NCI-H2171 (cell line): Measurements from ENCODE around the gene SYT3.
"Not testable (repeated sequence)": the region's sequence is repeated elsewhere in the genome, so short reads cannot be mapped to it uniquely, and the experiment has no call there.

Experiments used
- DNase-seq: peaks from one replicate; lab custom pipeline; 2025; lab: John Stamatoyannopoulos, UW

Gene SYT3

DNA sequence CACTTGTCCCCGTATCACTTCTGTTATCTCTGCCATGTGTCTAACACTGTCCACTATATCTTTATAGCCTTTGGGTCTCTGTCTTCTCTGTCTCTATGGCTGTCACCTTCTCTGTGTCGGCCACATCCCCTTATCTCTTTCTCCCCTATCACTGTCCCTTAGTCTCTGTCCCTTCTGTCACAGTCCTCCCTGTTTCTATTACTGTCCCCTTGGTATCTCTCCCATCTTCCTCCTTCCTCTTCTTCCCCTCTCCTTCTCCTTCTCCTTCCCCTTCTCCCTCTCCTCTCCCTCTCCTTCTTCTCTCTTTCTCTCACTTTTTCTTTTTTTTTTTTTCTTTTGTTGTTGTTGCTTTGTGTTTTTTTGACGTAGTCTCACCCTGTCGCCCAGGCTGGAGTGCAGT, 36.7 kb downstream of the SYT3 start:
- no peak for DNase-seq

DNA sequence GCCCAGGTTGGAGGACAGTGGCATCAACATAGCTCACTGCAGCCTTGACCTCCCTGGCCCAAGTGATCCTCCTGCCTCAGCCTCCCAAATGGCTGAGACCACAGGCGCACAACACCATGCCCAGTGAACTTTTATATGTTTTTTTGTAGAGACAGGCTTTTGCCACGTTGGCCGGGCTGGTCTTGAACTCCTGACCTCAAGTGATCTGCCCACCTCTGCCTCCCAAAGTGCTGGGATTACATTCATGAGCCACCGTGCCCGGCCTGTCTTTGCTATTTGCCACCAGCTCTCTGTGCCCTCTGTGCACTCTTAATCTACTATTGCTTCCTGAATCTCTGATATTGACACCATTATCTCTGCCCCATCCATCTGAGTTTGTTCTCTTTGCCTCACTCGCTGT, 37.2 kb downstream of the SYT3 start:
- DNase-seq = no peak

DNA sequence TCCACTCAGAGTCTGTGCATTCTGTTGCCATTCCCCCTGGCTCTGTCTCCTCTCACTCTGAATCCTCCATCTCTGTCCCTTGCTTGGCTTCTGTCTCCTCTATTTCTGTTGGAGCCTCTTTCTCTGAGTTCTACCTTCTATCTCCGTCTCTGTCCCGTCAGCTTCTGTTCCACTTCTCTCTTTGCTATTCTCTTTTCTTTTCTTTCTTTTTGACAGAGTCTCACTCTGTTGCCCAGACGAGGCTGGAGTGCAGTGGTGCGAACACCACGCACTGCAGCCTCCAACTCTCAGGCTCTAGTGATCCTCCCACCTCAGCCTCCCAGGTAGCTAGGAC, 37.6 kb downstream of the SYT3 start:
- no peak for DNase-seq

DNA sequence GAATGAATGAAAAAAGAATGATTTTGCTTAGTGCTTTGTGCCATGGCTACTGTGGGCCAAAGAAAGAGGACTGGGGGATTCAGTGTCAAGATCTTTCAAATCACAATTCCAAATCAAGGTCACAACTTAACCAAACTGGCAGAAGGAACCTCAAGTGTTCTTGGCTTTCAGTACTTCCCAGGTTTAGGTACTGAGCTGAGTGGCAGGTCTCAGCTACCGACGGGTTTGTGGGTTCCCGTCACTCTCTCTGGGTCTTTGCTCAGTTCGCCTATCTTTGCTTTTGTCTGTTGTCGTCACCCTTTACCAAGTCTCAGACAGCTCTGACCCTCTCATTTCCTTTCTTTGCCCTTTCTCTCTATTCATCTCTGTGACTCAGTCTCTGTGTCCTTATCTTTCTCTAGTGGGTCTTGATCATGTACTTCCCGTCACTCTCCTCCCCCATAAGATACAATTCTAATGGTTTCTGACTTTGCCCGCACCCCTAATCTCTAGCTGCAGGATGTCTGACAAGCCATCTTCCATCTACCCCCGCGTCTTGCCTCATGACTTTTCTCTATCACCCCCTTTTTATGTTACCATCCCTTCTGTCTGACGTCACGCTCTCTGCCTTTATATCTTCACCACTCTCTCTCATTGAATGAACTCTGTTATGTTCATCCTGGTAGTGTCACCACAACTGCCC, 38.1 kb downstream of the SYT3 start:
- DNase-seq = no peak

DNA sequence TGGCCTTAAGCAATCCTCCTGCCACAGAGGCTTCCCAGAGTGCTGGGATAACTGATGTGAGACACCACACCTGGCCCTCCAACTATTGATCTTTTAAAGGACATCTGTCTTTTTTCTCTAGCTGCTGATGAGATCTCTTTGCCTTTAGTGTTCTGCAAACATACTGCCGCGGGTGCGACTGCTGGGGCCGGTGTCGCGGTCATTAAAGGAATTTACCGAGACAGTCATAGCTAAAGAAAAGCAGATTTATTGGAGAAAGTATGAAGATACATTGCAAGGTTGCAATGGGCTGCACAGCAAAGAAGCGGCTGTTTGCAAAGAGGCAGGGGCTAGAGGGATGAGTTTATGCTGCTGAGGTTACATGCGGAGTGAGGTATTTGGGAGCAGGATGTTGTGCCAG, 40.3 kb downstream of the SYT3 start:
- no peak for DNase-seq

DNA sequence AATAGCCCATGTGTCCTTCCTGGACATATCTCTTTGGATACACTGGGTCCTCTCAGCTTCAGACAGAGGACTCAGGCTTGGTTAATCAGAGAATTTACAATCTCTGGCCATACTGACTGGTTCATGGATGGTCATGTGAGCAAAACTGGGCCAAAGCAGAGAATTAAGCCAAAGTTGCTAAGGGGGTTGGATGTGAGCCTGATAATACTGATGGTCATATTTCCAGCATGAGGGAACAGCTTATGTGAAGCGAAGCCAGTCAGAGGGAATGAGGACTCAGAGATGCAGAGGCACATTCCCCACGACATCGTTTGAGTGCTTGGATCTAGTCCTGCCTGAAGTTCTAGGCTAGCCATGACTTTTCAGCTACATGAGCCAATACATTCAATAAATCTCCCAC, 49.5 kb downstream of the SYT3 start:
- no peak for DNase-seq

DNA sequence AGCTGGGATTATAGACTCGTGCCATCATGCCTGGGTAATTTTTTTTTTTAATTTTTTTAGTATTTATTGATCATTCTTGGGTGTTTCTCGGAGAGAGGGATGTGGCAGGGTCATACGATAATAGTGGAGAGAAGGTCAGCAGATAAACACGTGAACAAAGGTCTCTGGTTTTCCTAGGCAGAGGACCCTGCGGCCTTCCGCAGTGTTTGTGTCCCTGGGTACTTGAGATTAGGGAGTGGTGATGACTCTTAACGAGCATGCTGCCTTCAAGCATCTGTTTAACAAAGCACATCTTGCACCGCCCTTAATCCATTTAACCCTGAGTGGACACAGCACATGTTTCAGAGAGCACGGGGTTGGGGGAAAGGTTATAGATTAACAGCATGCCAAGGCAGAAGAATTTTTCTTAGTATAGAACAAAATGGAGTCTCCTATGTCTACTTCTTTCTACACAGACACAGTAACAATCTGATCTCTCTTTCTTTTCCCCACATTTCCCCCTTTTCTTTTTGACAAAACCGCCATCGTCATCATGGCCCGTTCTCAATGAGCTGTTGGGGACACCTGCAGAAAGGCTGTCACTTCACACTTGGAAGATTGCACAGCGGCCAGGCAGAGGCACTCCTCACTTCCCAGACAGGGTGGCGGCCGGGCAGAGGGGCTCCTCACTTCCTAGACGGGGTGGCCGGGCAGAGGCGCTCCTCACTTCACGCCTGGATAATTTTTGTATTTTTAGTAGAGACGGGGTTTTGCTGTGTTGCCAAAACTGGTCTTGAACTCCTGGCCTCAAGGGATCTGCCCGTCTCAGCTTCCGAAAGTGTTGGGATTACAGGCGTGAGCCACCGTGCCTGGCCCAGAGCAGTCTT, 57.7 kb downstream of the SYT3 start:
- DNase-seq = not testable (repeated sequence)

DNA sequence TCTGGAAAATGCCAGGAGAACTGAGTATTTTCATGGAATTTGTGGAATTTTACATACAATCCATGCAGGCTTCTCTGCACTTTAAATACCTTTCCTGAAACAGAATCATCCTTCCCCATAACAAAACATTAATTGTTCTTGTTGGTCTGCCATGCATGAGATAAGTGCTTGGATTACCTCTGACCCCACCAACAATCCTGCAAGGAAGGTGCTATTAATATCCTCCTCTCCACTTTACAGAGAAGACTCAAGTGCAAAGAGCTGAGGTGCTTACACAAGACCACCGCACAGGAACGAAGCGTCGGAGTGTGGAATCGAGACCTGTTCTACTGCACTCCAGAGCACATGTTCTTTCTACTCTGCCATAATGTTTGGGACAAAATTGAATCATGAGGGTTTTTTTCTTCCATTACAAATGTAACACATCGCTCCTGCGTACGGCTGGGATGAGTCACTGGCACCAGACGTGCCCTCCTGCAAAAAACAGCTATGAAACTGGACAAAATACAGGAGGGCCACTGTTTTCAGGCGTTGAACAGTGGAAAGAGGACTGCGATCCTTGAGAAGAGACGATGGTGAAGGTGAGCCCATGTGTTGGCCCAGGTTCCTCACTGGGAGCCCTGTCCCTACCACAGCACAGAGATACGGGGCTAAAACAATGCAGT, 58.6 kb downstream of the SYT3 start:
- no peak for DNase-seq

DNA sequence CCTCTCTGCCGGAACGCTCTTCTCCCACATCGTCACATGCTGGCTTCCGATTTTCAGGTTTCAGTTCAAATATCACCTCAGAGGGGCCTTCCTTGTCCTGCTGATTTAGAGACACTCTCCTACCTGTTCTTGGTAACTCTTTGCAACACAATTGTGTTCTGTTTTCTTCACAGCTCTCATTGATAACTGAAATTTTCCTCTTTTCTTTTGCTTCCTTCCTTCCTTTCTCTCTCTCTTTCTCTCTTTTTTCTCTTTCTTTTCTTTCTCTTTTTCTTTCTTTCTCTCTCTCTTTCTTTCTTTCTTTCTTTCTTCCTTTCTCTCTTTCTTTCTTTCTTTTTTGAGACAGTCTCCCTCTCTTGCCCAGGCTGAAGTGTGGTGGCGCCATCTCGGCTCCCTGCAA, 59.4 kb downstream of the SYT3 start:
- no peak for DNase-seq

DNA sequence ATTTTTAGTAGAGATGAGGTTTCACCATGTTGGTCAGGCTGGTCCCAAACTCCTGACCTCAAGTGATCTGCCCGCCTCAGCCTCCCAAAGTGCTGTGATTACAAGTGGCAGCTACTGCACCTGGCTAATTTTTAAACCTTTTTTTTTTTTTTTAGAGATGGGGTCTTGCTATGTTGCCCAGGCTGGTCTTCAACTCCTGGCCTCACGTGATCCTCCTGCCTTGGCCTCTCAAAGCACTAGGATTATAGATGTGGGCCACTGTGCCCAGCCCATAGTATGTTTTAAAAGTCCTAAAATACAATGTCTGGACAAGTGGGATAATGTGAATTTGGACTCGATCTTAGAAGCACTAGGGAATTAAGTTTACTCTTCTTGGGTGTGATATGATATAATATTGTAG, 62.9 kb downstream of the SYT3 start:
- DNase-seq = not testable (repeated sequence)

DNA sequence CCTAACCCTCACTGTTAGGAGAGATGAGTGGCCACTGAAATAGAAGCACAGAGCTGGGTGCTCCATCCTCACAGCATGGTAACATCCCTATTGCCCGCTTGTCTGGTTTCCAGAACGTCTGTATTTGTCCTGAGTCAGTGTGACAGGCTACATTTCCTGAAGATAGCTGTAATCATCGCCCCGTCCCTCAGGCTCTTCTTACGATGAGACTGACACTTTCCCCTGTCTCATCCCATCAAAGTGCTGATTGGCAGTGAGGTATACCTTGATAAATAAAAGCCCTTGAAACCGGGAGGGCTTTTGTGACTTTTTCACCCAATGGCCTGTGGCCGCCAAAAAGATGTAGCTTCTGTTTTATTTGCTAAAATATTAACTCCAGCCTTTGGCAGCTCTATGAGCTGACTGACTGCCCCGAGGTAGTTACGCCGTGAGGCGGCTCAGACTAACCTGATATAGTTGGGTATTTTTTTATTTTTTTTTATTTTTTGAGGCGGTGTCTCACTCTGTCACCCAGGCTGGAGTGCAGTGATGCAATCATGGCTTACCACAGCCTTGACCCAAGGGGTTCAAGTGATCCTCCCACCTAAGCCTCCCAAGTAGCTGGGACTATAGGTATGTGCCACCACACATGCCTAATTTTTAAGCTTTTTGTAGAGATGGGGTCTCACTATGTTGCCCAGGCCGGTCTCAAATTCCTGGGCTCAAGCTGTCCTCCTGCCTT, 65.8 kb downstream of the SYT3 start:
- DNase-seq = no peak
